Measurements from ENCODE around the gene CLPSL1. TPM values are rescaled to one million over a fixed set of nuclear protein-coding genes. Genes with fewer than 3 reads are reported as not detected.
"Not testable (repeated sequence)": the region's sequence is repeated elsewhere in the genome, so short reads cannot be mapped to it uniquely, and the experiment has no call there.

CLPSL1 gene
- total RNA-seq, 1 experiment from 2014 or later, result not detected

GRCh38 chr6:35733633-35734032 is 47.2 kb upstream of the CLPSL1 start:
- peaks cover 52% of the 10 kb centered on the region for H3K4me1 Mint-ChIP-seq (ENCODE audit: insufficient read depth, unreplicated experiment)
- intact Hi-C loops (cut with micrococcal nuclease), result loop anchor here (10.0 kb wide), 1 partner anchor 221 kb away; no protein-coding TSS in a partner anchor

GRCh38 chr6:35734319-35734718 is 46.5 kb upstream of the CLPSL1 start:
- BruUV-seq (replicated peaks); H3K9me3 Mint-ChIP-seq (ENCODE audit: unreplicated experiment); DNase-seq (ENCODE audit: unreplicated experiment); H3K27me3 Mint-ChIP-seq (ENCODE audit: insufficient read depth, unreplicated experiment); H3K36me3 Mint-ChIP-seq (ENCODE audit: insufficient read depth, unreplicated experiment); H3K27ac Mint-ChIP-seq (ENCODE audit: low read depth, unreplicated experiment); H3K4me3 Mint-ChIP-seq (ENCODE audit: unreplicated experiment): not testable (repeated sequence)
- ChIA-PET CTCF (interaction anchor here (1.1 to 5.7 kb wide), 13 partner anchors 17 to 264 kb away, joined by 3 to 90 read pairs (median 5); no protein-coding TSS in a partner anchor), POLR2A (interaction anchor here (0.6 to 17.8 kb wide), 18 partner anchors 9 to 213 kb away, joined by 3 to 1351 read pairs (median 8); partner anchors contain the start of gene FKBP5)
- intact Hi-C loops (cut with micrococcal nuclease), result loop anchor here (10.0 kb wide), 1 partner anchor 220 kb away; no protein-coding TSS in a partner anchor
- peaks cover 46% of the 10 kb centered on the region for H3K4me1 Mint-ChIP-seq (ENCODE audit: insufficient read depth, unreplicated experiment)

More at GRCh38 chr6:35733633-35734032, 47.2 kb upstream of the CLPSL1 start:
- CTCF ChIA-PET, result interaction anchor here (0.6 to 5.7 kb wide), 18 partner anchors 17 to 263 kb away, joined by 3 to 90 read pairs (median 4); no protein-coding TSS in a partner anchor
- peak; percentile 60 for DNase-seq (ENCODE audit: unreplicated experiment)
- POLR2A ChIA-PET, result interaction anchor here (0.6 to 17.8 kb wide), 24 partner anchors 8 to 264 kb away, joined by 3 to 1351 read pairs (median 6); partner anchors contain the start of gene FKBP5
- Mint-ChIP-seq H3K4me3 (ENCODE audit: unreplicated experiment) (no peak overlapping the region), H3K27me3 (ENCODE audit: insufficient read depth, unreplicated experiment) (no peaks in the 10 kb centered on the region), H3K27ac (ENCODE audit: low read depth, unreplicated experiment) (peak overlapping the region; percentile 81), H3K9me3 (ENCODE audit: unreplicated experiment) (no peaks in the 10 kb centered on the region), H3K36me3 (ENCODE audit: insufficient read depth, unreplicated experiment) (no peaks in the 10 kb centered on the region)
- no TSS peak for BruUV-seq (replicated peaks)
- TF ChIP-seq CTCF (IDR thresholded peaks at IDR 0.05; ENCODE audit: unreplicated experiment), result no peak

- Mint-ChIP-seq H3K36me3 (ENCODE audit: insufficient read depth, unreplicated experiment) (no peaks in the 10 kb centered on the region), H3K27ac (ENCODE audit: low read depth, unreplicated experiment) (no peak overlapping the region), H3K9me3 (ENCODE audit: unreplicated experiment) (no peaks in the 10 kb centered on the region), H3K4me3 (ENCODE audit: unreplicated experiment) (no peak overlapping the region), H3K4me1 (ENCODE audit: insufficient read depth, unreplicated experiment) (peaks cover 40% of the 10 kb centered on the region), H3K27me3 (ENCODE audit: insufficient read depth, unreplicated experiment) (no peaks in the 10 kb centered on the region)
- intact Hi-C loops (cut with micrococcal nuclease), result loop anchor here (5.0 to 10.0 kb wide), 2 partner anchors 168 to 219 kb away; no protein-coding TSS in a partner anchor
- POLR2A ChIA-PET, result interaction anchor here (0.8 to 17.8 kb wide), 12 partner anchors 8 to 215 kb away, joined by 3 to 1351 read pairs (median 10); partner anchors contain the start of genes FKBP5 and SRPK1
- no peak for TF ChIP-seq CTCF (IDR thresholded peaks at IDR 0.05; ENCODE audit: unreplicated experiment)
- BruUV-seq (replicated peaks), result no TSS peak
- no peak for DNase-seq (ENCODE audit: unreplicated experiment)
- CTCF ChIA-PET, result interaction anchor here (0.6 to 5.7 kb wide), 21 partner anchors 54 to 213 kb away, joined by 3 to 90 read pairs (median 7); no protein-coding TSS in a partner anchor
Measured at GRCh38 chr6:35735452-35735851, 45.4 kb upstream of the CLPSL1 start.

GRCh38 chr6:35736253-35736894 is 44.4 kb upstream of the CLPSL1 start:
- intact Hi-C loops (cut with micrococcal nuclease), result loop anchor here (2.0 to 10.0 kb wide), 4 partner anchors 169 to 438 kb away; partner anchors contain the start of gene RPL10A
- H3K27me3 Mint-ChIP-seq (ENCODE audit: insufficient read depth, unreplicated experiment), result no peaks in the 10 kb centered on the region
- ChIA-PET POLR2A (interaction anchor here (0.6 to 17.8 kb wide), 20 partner anchors 9 to 268 kb away, joined by 3 to 1351 read pairs (median 6); partner anchors contain the start of genes FKBP5, RPL10A and SRPK1), CTCF (interaction anchor here (0.5 to 5.7 kb wide), 48 partner anchors 9 to 441 kb away, joined by 3 to 90 read pairs (median 4); partner anchors contain the start of genes DEF6 and PPARD)
- H3K9me3 Mint-ChIP-seq (ENCODE audit: unreplicated experiment), result no peaks in the 10 kb centered on the region
- H3K4me3 Mint-ChIP-seq (ENCODE audit: unreplicated experiment), result no peak overlapping the region
- peak; percentile 97 for TF ChIP-seq CTCF (IDR thresholded peaks at IDR 0.05; ENCODE audit: unreplicated experiment)
- H3K36me3 Mint-ChIP-seq (ENCODE audit: insufficient read depth, unreplicated experiment), result no peaks in the 10 kb centered on the region
- no TSS peak for BruUV-seq (replicated peaks)
- DNase-seq (ENCODE audit: unreplicated experiment), result peak; percentile 82
- peaks cover 40% of the 10 kb centered on the region for H3K4me1 Mint-ChIP-seq (ENCODE audit: insufficient read depth, unreplicated experiment)
- H3K27ac Mint-ChIP-seq (ENCODE audit: low read depth, unreplicated experiment), result no peak overlapping the region

All from MCF 10A (cell line).